Measurements from ENCODE around the gene RLBP1.

Gene RLBP1

DNA sequence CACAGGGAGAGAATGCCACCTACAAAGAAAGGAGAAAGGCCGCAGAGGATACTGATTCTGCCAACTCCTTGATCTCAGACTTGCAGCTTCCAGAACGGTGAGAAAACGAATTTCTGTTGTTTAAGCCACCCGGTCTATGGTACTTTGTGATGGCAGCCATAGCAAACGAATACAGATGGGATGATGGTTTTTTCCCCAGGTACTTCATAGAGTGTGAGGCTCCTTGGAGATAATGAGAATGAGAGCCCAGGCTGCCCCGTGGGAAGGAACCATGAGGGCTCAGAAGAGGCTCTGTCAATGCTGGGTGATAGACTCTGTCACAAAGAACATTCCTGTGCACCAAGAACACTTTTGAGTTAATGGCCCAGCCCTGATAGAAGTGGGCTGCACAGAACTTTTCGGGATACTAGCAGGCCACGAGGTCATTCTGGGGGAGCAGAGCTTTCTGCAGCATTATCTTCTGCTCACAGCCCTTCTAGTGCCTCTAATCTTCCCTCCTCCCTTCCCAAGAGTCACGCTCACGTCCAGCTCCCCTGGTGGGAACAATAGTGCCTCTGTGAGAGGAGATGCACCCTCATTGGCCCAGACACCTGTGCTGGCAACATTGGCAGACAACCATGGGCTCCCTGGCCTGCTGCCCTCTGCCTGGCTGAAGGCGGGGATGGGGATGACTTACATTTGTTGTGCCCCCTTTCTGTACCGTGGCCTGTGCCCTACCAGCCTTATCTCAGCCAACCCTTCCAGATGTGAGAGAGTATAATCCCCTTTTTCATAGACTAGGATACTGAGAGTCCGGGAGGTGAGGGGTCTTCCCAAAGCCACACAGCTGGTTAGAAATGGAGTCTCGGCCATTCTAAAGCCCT lies 5.2 kb upstream of the RLBP1 start:
- Histone ChIP-seq H4K20me1 (ENCODE audit: control insufficient read depth, insufficient read depth, low read depth, low read length) (no peaks in the 10 kb centered on the region), H3K79me2 (ENCODE audit: control insufficient read depth, low read length) (no peaks in the 10 kb centered on the region), H3K4me1 (ENCODE audit: control insufficient read depth, low read length) (no peaks in the 10 kb centered on the region), H3K9me2 (replicated peaks; ENCODE audit: control insufficient read depth, low read length) (no peaks in the 10 kb centered on the region), H3K4me2 (ENCODE audit: low read length) (no peak overlapping the region), H3F3A (ENCODE audit: control insufficient read depth, insufficient read depth) (no peaks in the 10 kb centered on the region), H3K27me3 (ENCODE audit: control insufficient read depth, low read length) (peaks cover 12% of the 10 kb centered on the region), H3K9me3 (ENCODE audit: control insufficient read depth, insufficient read depth, low read length) (no peaks in the 10 kb centered on the region), H3K27ac (ENCODE audit: low read depth, low read length) (no peak overlapping the region), H3K4me3 (ENCODE audit: low read length) (no peak overlapping the region), H3K36me3 (ENCODE audit: control insufficient read depth, low read length) (no peaks in the 10 kb centered on the region)
- no peak for TF ChIP-seq EZH2phosphoT487 (IDR thresholded peaks at IDR 0.05; ENCODE audit: borderline replicate concordance, low read length)
- TF ChIP-seq, protein P1, sequence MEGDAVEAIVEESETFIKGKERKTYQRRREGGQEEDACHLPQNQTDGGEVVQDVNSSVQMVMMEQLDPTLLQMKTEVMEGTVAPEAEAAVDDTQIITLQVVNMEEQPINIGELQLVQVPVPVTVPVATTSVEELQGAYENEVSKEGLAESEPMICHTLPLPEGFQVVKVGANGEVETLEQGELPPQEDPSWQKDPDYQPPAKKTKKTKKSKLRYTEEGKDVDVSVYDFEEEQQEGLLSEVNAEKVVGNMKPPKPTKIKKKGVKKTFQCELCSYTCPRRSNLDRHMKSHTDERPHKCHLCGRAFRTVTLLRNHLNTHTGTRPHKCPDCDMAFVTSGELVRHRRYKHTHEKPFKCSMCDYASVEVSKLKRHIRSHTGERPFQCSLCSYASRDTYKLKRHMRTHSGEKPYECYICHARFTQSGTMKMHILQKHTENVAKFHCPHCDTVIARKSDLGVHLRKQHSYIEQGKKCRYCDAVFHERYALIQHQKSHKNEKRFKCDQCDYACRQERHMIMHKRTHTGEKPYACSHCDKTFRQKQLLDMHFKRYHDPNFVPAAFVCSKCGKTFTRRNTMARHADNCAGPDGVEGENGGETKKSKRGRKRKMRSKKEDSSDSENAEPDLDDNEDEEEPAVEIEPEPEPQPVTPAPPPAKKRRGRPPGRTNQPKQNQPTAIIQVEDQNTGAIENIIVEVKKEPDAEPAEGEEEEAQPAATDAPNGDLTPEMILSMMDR (IDR thresholded peaks at IDR 0.05; ENCODE audit: low read depth, low read length, poor library complexity, severe bottlenecking), result no peak

- no peak for TF ChIP-seq EZH2phosphoT487 (IDR thresholded peaks at IDR 0.05; ENCODE audit: borderline replicate concordance, low read length)
- TF ChIP-seq, protein P1 (IDR thresholded peaks at IDR 0.05; ENCODE audit: low read depth, low read length, poor library complexity, severe bottlenecking), result no peak
- Histone ChIP-seq H3F3A (ENCODE audit: control insufficient read depth, insufficient read depth) (no peaks in the 10 kb centered on the region), H3K27me3 (ENCODE audit: control insufficient read depth, low read length) (peaks cover 10% of the 10 kb centered on the region), H3K36me3 (ENCODE audit: control insufficient read depth, low read length) (no peaks in the 10 kb centered on the region), H3K27ac (ENCODE audit: low read depth, low read length) (no peak overlapping the region), H3K9me3 (ENCODE audit: control insufficient read depth, insufficient read depth, low read length) (no peaks in the 10 kb centered on the region), H3K79me2 (ENCODE audit: control insufficient read depth, low read length) (no peaks in the 10 kb centered on the region), H3K4me1 (ENCODE audit: control insufficient read depth, low read length) (no peaks in the 10 kb centered on the region), H4K20me1 (ENCODE audit: control insufficient read depth, insufficient read depth, low read depth, low read length) (no peaks in the 10 kb centered on the region), H3K4me2 (ENCODE audit: low read length) (no peak overlapping the region), H3K9me2 (replicated peaks; ENCODE audit: control insufficient read depth, low read length) (no peaks in the 10 kb centered on the region), H3K4me3 (ENCODE audit: low read length) (no peak overlapping the region)
Measured at GRCh38 chr15:89225588-89225987, 4.2 kb upstream of the RLBP1 start.

- no peaks in the 10 kb centered on the region for H4K20me1 ChIP-seq (ENCODE audit: control insufficient read depth, insufficient read depth, low read depth, low read length)
- no peaks in the 10 kb centered on the region for H3K79me2 ChIP-seq (ENCODE audit: control insufficient read depth, low read length)
- H3K9me2 ChIP-seq (replicated peaks; ENCODE audit: control insufficient read depth, low read length), result no peaks in the 10 kb centered on the region
- H3K36me3 ChIP-seq (ENCODE audit: control insufficient read depth, low read length), result no peaks in the 10 kb centered on the region
- no peak overlapping the region for H3K4me3 ChIP-seq (ENCODE audit: low read length)
- no peaks in the 10 kb centered on the region for H3F3A ChIP-seq (ENCODE audit: control insufficient read depth, insufficient read depth)
- H3K27ac ChIP-seq (ENCODE audit: low read depth, low read length), result no peak overlapping the region
- TF ChIP-seq, protein P1 (IDR thresholded peaks at IDR 0.05; ENCODE audit: low read depth, low read length, poor library complexity, severe bottlenecking), result no peak
- no peak for TF ChIP-seq EZH2phosphoT487 (IDR thresholded peaks at IDR 0.05; ENCODE audit: borderline replicate concordance, low read length)
- no peak overlapping the region for H3K4me2 ChIP-seq (ENCODE audit: low read length)
- no peaks in the 10 kb centered on the region for H3K4me1 ChIP-seq (ENCODE audit: control insufficient read depth, low read length)
- H3K9me3 ChIP-seq (ENCODE audit: control insufficient read depth, insufficient read depth, low read length), result no peaks in the 10 kb centered on the region
- peaks cover 11% of the 10 kb centered on the region for H3K27me3 ChIP-seq (ENCODE audit: control insufficient read depth, low read length)
Measured at GRCh38 chr15:89218531-89218930, 2.8 kb downstream of the RLBP1 start.

Measured in DOHH2 (cell line).